ENCODE measurements around the gene SPOCK1. TPM values are rescaled to one million over a fixed set of nuclear protein-coding genes. Genes with fewer than 3 reads are reported as not detected.

Gene SPOCK1
- total and polyA plus RNA-seq, 2 of the 4 experiments (the other 2 are of a cell fraction) = 5.0 to 20.3 TPM

DNA sequence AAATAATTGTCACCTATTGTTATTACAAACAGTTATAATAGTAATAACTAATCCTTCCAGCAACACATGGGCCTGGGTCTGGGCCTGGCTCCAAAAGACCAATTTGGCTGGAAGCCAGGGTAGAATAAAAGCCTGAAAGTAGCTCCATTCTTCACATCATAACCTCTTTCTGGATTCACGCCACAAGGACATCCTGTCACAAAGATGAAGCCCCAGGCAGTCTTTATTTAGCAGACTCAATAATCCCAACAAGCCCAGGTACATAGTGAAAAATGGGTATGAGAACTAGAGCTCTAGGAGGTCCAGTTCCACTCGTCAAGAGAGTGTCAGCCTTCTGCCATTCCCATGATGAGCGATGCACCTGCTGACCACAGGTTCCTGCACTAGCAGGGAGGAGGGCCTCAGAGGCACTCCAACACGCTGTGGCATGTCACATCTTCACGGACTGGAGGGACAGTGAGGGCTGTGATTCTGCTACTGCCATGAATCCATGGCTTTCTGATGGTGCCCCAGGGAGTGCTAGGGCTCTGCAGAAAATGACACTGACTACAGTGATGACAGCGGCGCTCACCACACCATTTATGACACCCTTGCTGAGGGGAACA lies 124.9 kb downstream of the SPOCK1 start:
- H2BK5ac ChIP-seq (ENCODE audit: low read depth, low read length, poor library complexity, severe bottlenecking) = no peak overlapping the region
- H2AK9ac ChIP-seq (replicated peaks; ENCODE audit: low read depth, low read length, poor library complexity) = no peak overlapping the region
- ChIA-PET POLR2A (ENCODE audit: unreplicated experiment) (no interaction called here), CTCF (interaction anchor here (0.6 kb wide), 1 partner anchor 125 kb away, joined by 3 read pairs; the partner anchor contains the start of gene SPOCK1)
- TF ChIP-seq SMC3 (IDR thresholded peaks at IDR 0.05; ENCODE audit: low read depth, low read length) (no peak), FOS (IDR thresholded peaks at IDR 0.05; ENCODE audit: low read depth, low read length) (no peak), RFX5 (IDR thresholded peaks at IDR 0.05; ENCODE audit: low read depth, low read length) (no peak), MAZ (IDR thresholded peaks at IDR 0.05; ENCODE audit: borderline replicate concordance, low read depth, low read length) (no peak), BHLHE40 (IDR thresholded peaks at IDR 0.05; ENCODE audit: low read depth, low read length) (no peak), NFE2L2 (IDR thresholded peaks at IDR 0.05; ENCODE audit: low read depth, low read length) (no peak), RCOR1 (IDR thresholded peaks at IDR 0.05; ENCODE audit: insufficient replicate concordance, low read length) (no peak), USF2 (IDR thresholded peaks at IDR 0.05; ENCODE audit: low read depth, low read length) (no peak), MXI1 (IDR thresholded peaks at IDR 0.05; ENCODE audit: borderline replicate concordance, low read depth, low read length) (no peak), CEBPB (IDR thresholded peaks at IDR 0.05; ENCODE audit: low read depth, low read length) (no peak), RAD21 (IDR thresholded peaks at IDR 0.05; ENCODE audit: low read length) (no peak), POLR2A (IDR thresholded peaks at IDR 0.05; ENCODE audit: low read depth, low read length) (no peak), CHD1 (IDR thresholded peaks at IDR 0.05; ENCODE audit: low read depth, low read length) (no peak), MAFK (IDR thresholded peaks at IDR 0.05; ENCODE audit: low read depth, low read length) (no peak)
- TF ChIP-seq, protein P1, sequence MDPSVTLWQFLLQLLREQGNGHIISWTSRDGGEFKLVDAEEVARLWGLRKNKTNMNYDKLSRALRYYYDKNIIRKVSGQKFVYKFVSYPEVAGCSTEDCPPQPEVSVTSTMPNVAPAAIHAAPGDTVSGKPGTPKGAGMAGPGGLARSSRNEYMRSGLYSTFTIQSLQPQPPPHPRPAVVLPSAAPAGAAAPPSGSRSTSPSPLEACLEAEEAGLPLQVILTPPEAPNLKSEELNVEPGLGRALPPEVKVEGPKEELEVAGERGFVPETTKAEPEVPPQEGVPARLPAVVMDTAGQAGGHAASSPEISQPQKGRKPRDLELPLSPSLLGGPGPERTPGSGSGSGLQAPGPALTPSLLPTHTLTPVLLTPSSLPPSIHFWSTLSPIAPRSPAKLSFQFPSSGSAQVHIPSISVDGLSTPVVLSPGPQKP (IDR thresholded peaks at IDR 0.05; ENCODE audit: borderline replicate concordance, low read depth, low read length) = no peak
- TF ChIP-seq, protein P2, sequence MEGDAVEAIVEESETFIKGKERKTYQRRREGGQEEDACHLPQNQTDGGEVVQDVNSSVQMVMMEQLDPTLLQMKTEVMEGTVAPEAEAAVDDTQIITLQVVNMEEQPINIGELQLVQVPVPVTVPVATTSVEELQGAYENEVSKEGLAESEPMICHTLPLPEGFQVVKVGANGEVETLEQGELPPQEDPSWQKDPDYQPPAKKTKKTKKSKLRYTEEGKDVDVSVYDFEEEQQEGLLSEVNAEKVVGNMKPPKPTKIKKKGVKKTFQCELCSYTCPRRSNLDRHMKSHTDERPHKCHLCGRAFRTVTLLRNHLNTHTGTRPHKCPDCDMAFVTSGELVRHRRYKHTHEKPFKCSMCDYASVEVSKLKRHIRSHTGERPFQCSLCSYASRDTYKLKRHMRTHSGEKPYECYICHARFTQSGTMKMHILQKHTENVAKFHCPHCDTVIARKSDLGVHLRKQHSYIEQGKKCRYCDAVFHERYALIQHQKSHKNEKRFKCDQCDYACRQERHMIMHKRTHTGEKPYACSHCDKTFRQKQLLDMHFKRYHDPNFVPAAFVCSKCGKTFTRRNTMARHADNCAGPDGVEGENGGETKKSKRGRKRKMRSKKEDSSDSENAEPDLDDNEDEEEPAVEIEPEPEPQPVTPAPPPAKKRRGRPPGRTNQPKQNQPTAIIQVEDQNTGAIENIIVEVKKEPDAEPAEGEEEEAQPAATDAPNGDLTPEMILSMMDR (conservative IDR thresholded peaks at IDR 0.05; ENCODE audit: low read depth, low read length) = no peak
- no peaks in the 10 kb centered on the region for H4K20me1 ChIP-seq (ENCODE audit: insufficient read depth, low read length)
- H3K4me2 ChIP-seq (ENCODE audit: low read depth, low read length) = no peak overlapping the region
- no peak overlapping the region for H3K4me3 ChIP-seq (ENCODE audit: insufficient read depth, low read depth, low read length)
- in situ Hi-C loops (cut with MboI; ENCODE audit: low sequenced_read_pairs) = no loop called here
- no peaks in the 10 kb centered on the region for H3K36me3 ChIP-seq (ENCODE audit: control insufficient read depth, insufficient read depth, low read length)
- no peak overlapping the region for H4K5ac ChIP-seq (ENCODE audit: low read depth, low read length)
- H4K8ac ChIP-seq (ENCODE audit: low read depth in 2 of 2, low read length in 2 of 2) = no peak overlapping the region
- no peak overlapping the region for H3K18ac ChIP-seq (ENCODE audit: low read depth, low read length)
- no peaks in the 10 kb centered on the region for H3K4me1 ChIP-seq (ENCODE audit: control insufficient read depth, insufficient read depth, low read length)
- no peak overlapping the region for H4K91ac ChIP-seq (ENCODE audit: insufficient read depth, low read depth, low read length)
- H3K27ac ChIP-seq (ENCODE audit: insufficient read depth, low read length) = no peak overlapping the region
- no peak overlapping the region for H3K4ac ChIP-seq (ENCODE audit: low read depth, low read length)
- DNase-seq = no peak
- H3K23ac ChIP-seq (ENCODE audit: low read depth, low read length) = no peak overlapping the region
- H2BK20ac ChIP-seq (ENCODE audit: low read depth, low read length) = no peak overlapping the region
- H3K9me3 ChIP-seq (ENCODE audit: control insufficient read depth, insufficient read depth, low read length) = no peaks in the 10 kb centered on the region
- H3K9ac ChIP-seq (ENCODE audit: low read depth, low read length) = no peak overlapping the region
- no peak overlapping the region for H2BK15ac ChIP-seq (ENCODE audit: low read depth, low read length)
- no peaks in the 10 kb centered on the region for H3K27me3 ChIP-seq (ENCODE audit: control insufficient read depth, insufficient read depth, low read length)
- no peak overlapping the region for H3K14ac ChIP-seq (replicated peaks; ENCODE audit: low read depth, low read length)
- dilution Hi-C loops (cut with HindIII; ENCODE audit: low sequenced_read_pairs, unreplicated experiment) = no loop called here
- no peak overlapping the region for H2BK120ac ChIP-seq (ENCODE audit: low read depth, low read length)
- no peaks in the 10 kb centered on the region for H3K79me1 ChIP-seq (ENCODE audit: low read depth in 1 of 2, low read length in 2 of 2)
- H2AK5ac ChIP-seq (ENCODE audit: low read depth, low read length) = no peak overlapping the region
- BruUV-seq (replicated peaks) = no TSS peak
- intact Hi-C loops (cut with micrococcal nuclease) = no loop called here
- H2AFZ ChIP-seq (replicated peaks; ENCODE audit: low read length, poor library complexity) = no peak overlapping the region
- no peak for ATAC-seq (ENCODE audit: low read depth)
- H3K9me1 ChIP-seq (ENCODE audit: insufficient read depth, low read length) = no peaks in the 10 kb centered on the region
- H3K56ac ChIP-seq (ENCODE audit: extremely low read depth, insufficient read depth, low read length) = no peak overlapping the region
- WGBS, 2 experiments (ENCODE audit: extremely low coverage in 2 of 2, insufficient read length in 1 of 2) = no CpG with 5 or more reads among the region's 7 CpGs

Measured in IMR-90 (cell line).